Endodermal cell (in vitro differentiated cells): ENCODE results near the gene CD69. TPM values are rescaled to one million over a fixed set of nuclear protein-coding genes. Genes with fewer than 3 reads are reported as not detected.

Source experiments
- DNase-seq: peaks from one replicate; pipeline ENCODE4 v3.0.0-alpha.2; 2017
- H3K27ac ChIP-seq: 2 replicates; pipeline ENCODE4 v1.5.1; 2013; ENCODE audit warnings: mild to moderate bottlenecking, low read depth, low read length, moderate library complexity
- H3K27me3 ChIP-seq: 2 replicates; pipeline ENCODE4 v1.6.1; 2013; ENCODE audit warnings: mild to moderate bottlenecking, low read length, moderate library complexity; ENCODE audit not compliant: insufficient read depth, control insufficient read depth, poor library complexity, severe bottlenecking
- H3K36me3 ChIP-seq: 2 replicates; pipeline ENCODE4 v1.7.0; 2013; ENCODE audit warnings: mild to moderate bottlenecking, low read length, moderate library complexity; ENCODE audit not compliant: control insufficient read depth, insufficient read depth
- H3K4me1 ChIP-seq: one replicate; pipeline ENCODE4 v1.7.0; 2013; ENCODE audit warnings: low read length; ENCODE audit not compliant: control insufficient read depth, insufficient read depth
- H3K4me3 ChIP-seq: 2 replicates; pipeline ENCODE4 v1.5.1; 2013; ENCODE audit warnings: mild to moderate bottlenecking, low read length, moderate library complexity
- H3K9ac ChIP-seq: 2 replicates; pipeline ENCODE4 v1.6.1; 2013; ENCODE audit warnings: mild to moderate bottlenecking, low read length, moderate library complexity; ENCODE audit not compliant: poor library complexity, severe bottlenecking; ENCODE audit errors: extremely low read depth
- H3K9me3 ChIP-seq: 2 replicates; pipeline ENCODE4 v1.6.1; 2013; ENCODE audit warnings: mild to moderate bottlenecking, low read length, moderate library complexity; ENCODE audit not compliant: control insufficient read depth
- H3K27ac Mint-ChIP-seq: 2 replicates; pipeline ENCODE4 v1.8.0; 2020; ENCODE audit warnings: mixed read lengths
- H3K27me3 Mint-ChIP-seq: 2 replicates; pipeline ENCODE4 v1.8.0; 2021; ENCODE audit warnings: mild to moderate bottlenecking, mixed read lengths; ENCODE audit not compliant: insufficient read depth
- H3K36me3 Mint-ChIP-seq: 2 replicates; pipeline ENCODE4 v1.8.0; 2020; ENCODE audit warnings: low read depth, mixed read lengths
- H3K4me1 Mint-ChIP-seq: 2 replicates; pipeline ENCODE4 v1.8.0; 2020; ENCODE audit warnings: mixed read lengths
- H3K4me3 Mint-ChIP-seq: 2 replicates; pipeline ENCODE4 v1.8.0; 2020; ENCODE audit warnings: mild to moderate bottlenecking, moderate library complexity, mixed read lengths
- H3K9me3 Mint-ChIP-seq: 2 replicates; pipeline ENCODE4 v1.8.0; 2020; ENCODE audit warnings: mild to moderate bottlenecking, mixed read lengths
- CTCF ChIP-seq: fragments of 200-600 bp; sonication (generic); conservative IDR thresholded peaks from 2 replicates; pipeline ENCODE4 v1.5.0; 2021; ENCODE audit warnings: antibody characterized with exemption, mild to moderate bottlenecking
- WGBS, 2 experiments: methylation state at CpG; one replicate each; pipeline versions ENCODE4 v1.1.5 to v1.1.7; 2013; ENCODE audit warnings: missing lambda C conversion rate in 2 of 2, mixed read lengths in 1 of 2; ENCODE audit not compliant: insufficient coverage in 1 of 2, insufficient read length in 1 of 2; 5-methylcytosine and 5-hydroxymethylcytosine counted together
- total RNA-seq, 2 donors: library from RNA; stranded (reverse); fragmentation: NEBNext Ultra II Directional in 1 of 2; extraction: Animal tissue kit (Norgen Biotek cat#: 25700) in 1 of 2; gene quantifications; 2 replicates in 1 of 2; 3 replicates in 1 of 2; pipeline ENCODE4 v1.2.1, GENCODE V29; 2021

Gene CD69
- total RNA-seq, 2 donors from 2014 or later: not detected

- 42 to 100% methylated on average over 1 to 2 of the region's 2 CpGs for WGBS, 2 experiments
- Histone ChIP-seq H3K9ac (no peak overlapping the region), H3K4me1 (no peaks in the 10 kb centered on the region), H3K27ac (no peak overlapping the region), H3K36me3 (no peaks in the 10 kb centered on the region), H3K4me3 (no peak overlapping the region), H3K27me3 (no peaks in the 10 kb centered on the region), H3K9me3 (no peaks in the 10 kb centered on the region)
- Mint-ChIP-seq H3K4me1 (peaks cover 13% of the 10 kb centered on the region), H3K9me3 (no peaks in the 10 kb centered on the region), H3K36me3 (no peaks in the 10 kb centered on the region), H3K27ac (no peak overlapping the region), H3K4me3 (no peak overlapping the region), H3K27me3 (no peaks in the 10 kb centered on the region)
- DNase-seq: no peak
- no peak for TF ChIP-seq CTCF
Measured at GRCh38 chr12:9725213-9725870, 35.4 kb downstream of the CD69 start.

GRCh38 chr12:9724023-9724422, 36.7 kb downstream of the CD69 start:
- Histone ChIP-seq H3K9ac (no peak overlapping the region), H3K36me3 (no peaks in the 10 kb centered on the region), H3K9me3 (no peaks in the 10 kb centered on the region), H3K27ac (no peak overlapping the region), H3K4me3 (no peak overlapping the region), H3K4me1 (no peaks in the 10 kb centered on the region), H3K27me3 (no peaks in the 10 kb centered on the region)
- Mint-ChIP-seq H3K36me3 (no peaks in the 10 kb centered on the region), H3K27me3 (no peaks in the 10 kb centered on the region), H3K9me3 (no peaks in the 10 kb centered on the region), H3K4me3 (no peak overlapping the region), H3K4me1 (peaks cover 13% of the 10 kb centered on the region), H3K27ac (no peak overlapping the region)
- no peak for DNase-seq
- TF ChIP-seq CTCF: no peak
- WGBS, 2 experiments: 80% methylated on average over 1 of the region's 1 CpG; no CpG with 5 or more reads in 1 of the 2 experiments

- H3K9me3 Mint-ChIP-seq: no peaks in the 10 kb centered on the region
- no peaks in the 10 kb centered on the region for H3K36me3 ChIP-seq
- no peak overlapping the region for H3K27ac ChIP-seq
- peaks cover 13% of the 10 kb centered on the region for H3K4me1 Mint-ChIP-seq
- no peak overlapping the region for H3K4me3 Mint-ChIP-seq
- whole genome bisulfite sequencing, 2 experiments: 90 to 91% methylated on average over 3 to 5 of the region's 5 CpGs
- no peak overlapping the region for H3K4me3 ChIP-seq
- no peak overlapping the region for H3K9ac ChIP-seq
- H3K9me3 ChIP-seq: no peaks in the 10 kb centered on the region
- no peak for DNase-seq
- no peaks in the 10 kb centered on the region for H3K27me3 Mint-ChIP-seq
- H3K27ac Mint-ChIP-seq: no peak overlapping the region
- H3K36me3 Mint-ChIP-seq: no peaks in the 10 kb centered on the region
- H3K27me3 ChIP-seq: no peaks in the 10 kb centered on the region
- TF ChIP-seq CTCF: no peak
- no peaks in the 10 kb centered on the region for H3K4me1 ChIP-seq
Measured at GRCh38 chr12:9721394-9722092, 39.2 kb downstream of the CD69 start.
